ENCODE results near the gene STXBP6. TPM values are rescaled to one million over a fixed set of nuclear protein-coding genes. Genes with fewer than 3 reads are reported as not detected.
A peak's percentile ranks its signal among the peaks of the same experiment; 100 is the strongest.

Gene STXBP6
- total RNA-seq, 2 donors from 2014 or later: 13.5 to 20.2 TPM

GRCh38 chr14:24972844-24973243 lies 77.1 kb downstream of the STXBP6 start:
- TF ChIP-seq, protein P1, sequence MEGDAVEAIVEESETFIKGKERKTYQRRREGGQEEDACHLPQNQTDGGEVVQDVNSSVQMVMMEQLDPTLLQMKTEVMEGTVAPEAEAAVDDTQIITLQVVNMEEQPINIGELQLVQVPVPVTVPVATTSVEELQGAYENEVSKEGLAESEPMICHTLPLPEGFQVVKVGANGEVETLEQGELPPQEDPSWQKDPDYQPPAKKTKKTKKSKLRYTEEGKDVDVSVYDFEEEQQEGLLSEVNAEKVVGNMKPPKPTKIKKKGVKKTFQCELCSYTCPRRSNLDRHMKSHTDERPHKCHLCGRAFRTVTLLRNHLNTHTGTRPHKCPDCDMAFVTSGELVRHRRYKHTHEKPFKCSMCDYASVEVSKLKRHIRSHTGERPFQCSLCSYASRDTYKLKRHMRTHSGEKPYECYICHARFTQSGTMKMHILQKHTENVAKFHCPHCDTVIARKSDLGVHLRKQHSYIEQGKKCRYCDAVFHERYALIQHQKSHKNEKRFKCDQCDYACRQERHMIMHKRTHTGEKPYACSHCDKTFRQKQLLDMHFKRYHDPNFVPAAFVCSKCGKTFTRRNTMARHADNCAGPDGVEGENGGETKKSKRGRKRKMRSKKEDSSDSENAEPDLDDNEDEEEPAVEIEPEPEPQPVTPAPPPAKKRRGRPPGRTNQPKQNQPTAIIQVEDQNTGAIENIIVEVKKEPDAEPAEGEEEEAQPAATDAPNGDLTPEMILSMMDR (IDR thresholded peaks at IDR 0.05): no peak
- peaks cover 0 to 37% of the 10 kb centered on the region in 2 donors for H3K4me1 ChIP-seq
- H3K27ac ChIP-seq: no peak overlapping the region
- H3K9me3 ChIP-seq: no peaks in the 10 kb centered on the region
- no peak for DNase-seq (ENCODE audit: low spot score)
- H3K4me3 ChIP-seq: no peak overlapping the region
- no peaks in the 10 kb centered on the region for H3K27me3 ChIP-seq
- H3K36me3 ChIP-seq: no peaks in the 10 kb centered on the region

DNA sequence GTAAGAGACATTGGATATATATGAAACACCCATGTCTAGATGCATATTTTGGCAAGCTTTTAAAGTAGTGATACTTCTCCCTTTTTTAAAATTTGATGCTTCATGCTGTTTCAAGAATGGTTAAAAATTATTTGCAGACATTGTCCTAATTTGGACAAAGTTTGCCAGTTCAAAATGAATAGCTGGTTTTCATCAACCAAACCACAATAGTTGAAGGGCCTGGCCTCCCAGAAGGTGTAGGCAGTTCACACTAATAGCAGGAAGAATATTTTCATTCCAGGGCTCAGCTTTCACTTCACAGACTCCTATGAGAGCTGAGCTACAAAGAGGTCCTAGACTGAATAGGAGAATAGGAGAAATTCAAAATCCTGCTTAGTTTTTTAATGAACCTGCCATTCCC lies 78.7 kb downstream of the STXBP6 start:
- peaks cover 0 to 45% of the 10 kb centered on the region in 2 donors for H3K4me1 ChIP-seq
- TF ChIP-seq, protein P1 (IDR thresholded peaks at IDR 0.05): no peak
- no peak for DNase-seq (ENCODE audit: low spot score)
- H3K27ac ChIP-seq: no peak overlapping the region
- no peak overlapping the region for H3K4me3 ChIP-seq
- H3K36me3 ChIP-seq: no peaks in the 10 kb centered on the region
- no peaks in the 10 kb centered on the region for H3K27me3 ChIP-seq
- H3K9me3 ChIP-seq: no peaks in the 10 kb centered on the region

GRCh38 chr14:24966579-24966964 lies 83.4 kb downstream of the STXBP6 start:
- H3K27me3 ChIP-seq: no peaks in the 10 kb centered on the region
- no peaks in the 10 kb centered on the region for H3K9me3 ChIP-seq
- H3K4me1 ChIP-seq: peaks cover 0 to 38% of the 10 kb centered on the region in 2 donors
- no peak overlapping the region for H3K4me3 ChIP-seq
- no peak for DNase-seq (ENCODE audit: low spot score)
- no peaks in the 10 kb centered on the region for H3K36me3 ChIP-seq
- TF ChIP-seq, protein P1 (IDR thresholded peaks at IDR 0.05): no peak
- peak overlapping the region; percentile 70 to 83 for H3K27ac ChIP-seq

DNA sequence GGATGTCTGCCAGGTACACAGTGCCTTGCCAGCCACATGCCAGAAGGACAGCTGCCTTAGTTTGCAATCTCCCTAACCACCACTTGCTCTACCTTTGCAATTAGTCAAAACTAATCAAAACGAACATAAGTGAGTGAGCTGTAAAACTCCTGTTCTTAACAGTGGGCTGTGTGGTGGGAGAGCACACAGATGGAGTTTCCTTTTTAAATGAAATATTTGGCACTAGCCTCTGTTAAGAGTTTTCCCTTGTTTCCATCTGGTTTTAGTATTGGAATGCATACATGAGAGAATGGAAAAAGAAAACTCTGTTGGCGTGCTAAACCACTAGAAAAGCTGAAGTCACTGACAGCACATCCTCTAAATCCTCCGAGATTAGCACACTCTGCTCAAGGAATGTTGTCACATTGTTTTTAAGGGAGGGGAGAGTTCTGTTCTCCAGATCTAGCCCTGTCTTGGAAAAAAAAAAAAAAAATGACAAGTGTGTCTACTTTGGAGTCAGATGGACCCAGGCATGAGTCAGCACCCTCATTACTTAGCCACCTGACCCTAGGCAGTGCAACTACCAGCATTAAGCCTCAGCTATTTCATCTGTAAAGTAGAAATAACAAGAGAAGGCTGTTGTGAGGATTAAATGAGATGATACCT lies 83.9 kb downstream of the STXBP6 start:
- peaks cover 0 to 38% of the 10 kb centered on the region in 2 donors for H3K4me1 ChIP-seq
- H3K27me3 ChIP-seq: no peaks in the 10 kb centered on the region
- no peaks in the 10 kb centered on the region for H3K9me3 ChIP-seq
- no peaks in the 10 kb centered on the region for H3K36me3 ChIP-seq
- TF ChIP-seq, protein P1 (IDR thresholded peaks at IDR 0.05): no peak
- H3K4me3 ChIP-seq: peak overlapping the region in 1 of 2 donors; percentile 2
- H3K27ac ChIP-seq: peak overlapping the region; percentile 70 to 83
- DNase-seq (ENCODE audit: low spot score): peak; percentile 68

DNA sequence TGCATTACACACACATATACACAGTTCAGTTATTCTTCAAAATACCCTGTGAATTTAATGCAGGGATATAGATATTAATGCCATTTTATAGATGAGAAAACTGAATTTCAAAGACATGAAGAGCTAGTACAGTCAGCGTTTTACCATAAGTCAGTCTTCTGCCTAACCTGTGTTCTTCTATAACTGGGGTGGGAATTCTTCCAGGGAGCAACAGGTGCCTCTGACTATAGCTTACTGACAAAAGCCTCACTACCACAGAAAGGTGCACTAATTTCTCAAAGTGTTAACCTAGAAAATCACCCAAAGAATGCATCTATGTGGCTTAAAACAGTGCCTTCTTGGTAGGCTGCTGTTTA lies 84.4 kb downstream of the STXBP6 start:
- DNase-seq (ENCODE audit: low spot score): no peak
- Histone ChIP-seq H3K36me3 (no peaks in the 10 kb centered on the region), H3K4me1 (peaks cover 0 to 43% of the 10 kb centered on the region in 2 donors), H3K9me3 (no peaks in the 10 kb centered on the region), H3K27me3 (no peaks in the 10 kb centered on the region), H3K27ac (peak overlapping the region; percentile 70 to 83), H3K4me3 (peak overlapping the region in 1 of 2 donors; percentile 2)
- TF ChIP-seq, protein P1 (IDR thresholded peaks at IDR 0.05): no peak

DNA sequence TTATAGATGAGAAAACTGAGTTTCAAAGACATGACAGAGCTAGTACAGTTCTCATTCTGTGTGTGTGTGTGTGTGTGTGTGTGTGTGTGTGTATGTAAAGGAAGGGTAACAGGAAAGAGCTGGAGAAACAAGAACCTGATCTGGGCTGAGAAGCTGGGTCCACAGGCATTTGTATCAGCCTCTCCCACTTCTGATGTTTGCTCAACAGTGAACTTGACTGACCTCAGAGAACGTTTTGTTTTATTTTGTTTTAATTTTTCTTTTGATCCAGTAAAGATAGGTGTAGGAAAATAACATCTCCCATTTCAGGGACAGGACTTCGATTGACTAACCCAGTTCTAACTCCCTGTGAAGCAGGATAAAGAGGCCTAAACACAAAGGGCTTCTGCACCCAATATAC lies 85.4 kb downstream of the STXBP6 start:
- H3K27ac ChIP-seq: peak overlapping the region in 1 of 2 donors; percentile 83
- no peaks in the 10 kb centered on the region for H3K9me3 ChIP-seq
- no peak overlapping the region for H3K4me3 ChIP-seq
- TF ChIP-seq, protein P1 (IDR thresholded peaks at IDR 0.05): no peak
- H3K4me1 ChIP-seq: peaks cover 0 to 53% of the 10 kb centered on the region in 2 donors
- H3K36me3 ChIP-seq: no peaks in the 10 kb centered on the region
- DNase-seq (ENCODE audit: low spot score): no peak
- no peaks in the 10 kb centered on the region for H3K27me3 ChIP-seq

Measured in right atrium auricular region (tissue), 2 donors.